Kidney glomerular epithelial cell (primary cell): ENCODE results near the gene SPDYA.

ENCODE experiments used
- DNase-seq: peaks from one replicate; lab custom pipeline; 2025; lab: John Stamatoyannopoulos, UW

Gene SPDYA

GRCh38 chr2:28828382-28828781 lies 17.7 kb downstream of the SPDYA start:
- no peak for DNase-seq

GRCh38 chr2:28833740-28834470 lies 23.3 kb downstream of the SPDYA start:
- DNase-seq, result no peak

- no peak for DNase-seq
These were observed 25.1 kb downstream of the SPDYA start for GRCh38 chr2:28835781-28836180.

GRCh38 chr2:28838971-28839370 lies 28.3 kb downstream of the SPDYA start:
- DNase-seq, result no peak

- no peak for DNase-seq
These were observed 31.4 kb downstream of the SPDYA start for GRCh38 chr2:28842042-28842441.

GRCh38 chr2:28855193-28855592 lies 44.6 kb downstream of the SPDYA start:
- DNase-seq, result no peak

GRCh38 chr2:28855977-28856376 lies 45.3 kb downstream of the SPDYA start:
- DNase-seq, result no peak

- DNase-seq, result no peak
These were observed 58.0 kb downstream of the SPDYA start for GRCh38 chr2:28868611-28869010.

- no peak for DNase-seq
These were observed 59.0 kb downstream of the SPDYA start for GRCh38 chr2:28869494-28870145.

GRCh38 chr2:28870146-28870891 lies 59.7 kb downstream of the SPDYA start, which contains the start of gene TRMT61B:
Gene TRMT61B (minus strand): TSS chr2:28870309. CDS start chr2:28870277, 32 bp downstream.
- DNase-seq, result peak; percentile 86

- DNase-seq, result no peak
These were observed 61.0 kb downstream of the SPDYA start for GRCh38 chr2:28871620-28872019.

GRCh38 chr2:28880193-28880592 lies 69.6 kb downstream of the SPDYA start:
- DNase-seq, result no peak

GRCh38 chr2:28893488-28893887 lies 82.9 kb downstream of the SPDYA start:
- DNase-seq, result no peak

- DNase-seq, result peak; percentile 99
These were observed 84.0 kb downstream of the SPDYA start, which contains the start of gene WDR43 for GRCh38 chr2:28894470-28895188. Gene WDR43 (plus strand): TSS chr2:28894667. CDS start chr2:28894699, 32 bp downstream.

GRCh38 chr2:28895189-28895893 lies 84.7 kb downstream of the SPDYA start:
- DNase-seq, result peak; percentile 41

GRCh38 chr2:28896906-28897305 lies 86.3 kb downstream of the SPDYA start:
- DNase-seq, result no peak

- DNase-seq, result no peak
These were observed 87.4 kb downstream of the SPDYA start for GRCh38 chr2:28898048-28898447.
